Calu3 (cell line): ENCODE results near the gene DIP2A. TPM values are rescaled to one million over a fixed set of nuclear protein-coding genes. Genes with fewer than 3 reads are reported as not detected.

Experiments
- BruUV-seq: library from RNA; stranded (reverse); fragments of 400-500 nt; replicated peaks from 2 replicates; lab custom pipeline; 2021; lab: Mats Ljungman, UMichigan
- CTCF ChIA-PET: fragments of 300-600 bp; sonication (Branson Sonifier 250); formaldehyde crosslinking; loops from one replicate; lab custom pipeline; 2022; ENCODE audit warnings: antibody characterized with exemption; lab: Charles Lee
- DNase-seq: peaks from one replicate; pipeline ENCODE4 v3.0.0; 2022
- H3K27ac Mint-ChIP-seq: one replicate; pipeline ENCODE4 v1.8.0; 2022; ENCODE audit warnings: mixed read lengths; ENCODE audit not compliant: unreplicated experiment
- H3K27me3 Mint-ChIP-seq: one replicate; pipeline ENCODE4 v1.8.0; 2022; ENCODE audit warnings: mixed read lengths; ENCODE audit not compliant: unreplicated experiment
- H3K36me3 Mint-ChIP-seq: one replicate; pipeline ENCODE4 v1.8.0; 2022; ENCODE audit warnings: mild to moderate bottlenecking, moderate library complexity, mixed read lengths; ENCODE audit not compliant: insufficient read depth, unreplicated experiment
- H3K4me1 Mint-ChIP-seq: one replicate; pipeline ENCODE4 v1.8.0; 2022; ENCODE audit warnings: mild to moderate bottlenecking, low read depth, mixed read lengths; ENCODE audit not compliant: unreplicated experiment
- H3K4me3 Mint-ChIP-seq: one replicate; pipeline ENCODE4 v1.8.0; 2022; ENCODE audit warnings: mild to moderate bottlenecking, low read depth, moderate library complexity, mixed read lengths; ENCODE audit not compliant: unreplicated experiment
- H3K9me3 Mint-ChIP-seq: one replicate; pipeline ENCODE4 v1.8.0; 2022; ENCODE audit warnings: low read depth, mixed read lengths; ENCODE audit not compliant: unreplicated experiment
- CTCF ChIP-seq: fragments of 200-600 bp; IDR thresholded peaks from one replicate; pipeline ENCODE4 v1.8.0; 2022; ENCODE audit warnings: antibody characterized with exemption; ENCODE audit not compliant: unreplicated experiment
- intact Hi-C: fragments of 100-400 bp; cut with micrococcal nuclease; formaldehyde crosslinking; loops from one replicate; pipeline ENCODE4 v1.10.0; 2022; ENCODE audit not compliant: unreplicated experiment
- total RNA-seq: library from RNA; stranded (reverse); gene quantifications from 2 replicates; pipeline ENCODE4 v1.2.3, GENCODE V29; 2022

The DIP2A gene
- total RNA-seq, 1 experiment from 2014 or later, result 29.3 TPM

GRCh38 chr21:46542588-46543124, 84.0 kb downstream of the DIP2A start:
- Mint-ChIP-seq H3K27me3 (no peaks in the 10 kb centered on the region), H3K9me3 (no peaks in the 10 kb centered on the region), H3K4me3 (no peak overlapping the region), H3K36me3 (peaks cover 14% of the 10 kb centered on the region), H3K27ac (no peak overlapping the region), H3K4me1 (no peaks in the 10 kb centered on the region)
- TF ChIP-seq CTCF, result no peak
- CTCF ChIA-PET, result no interaction called here
- no TSS peak for BruUV-seq
- intact Hi-C loops, result no loop called here
- no peak for DNase-seq

- Mint-ChIP-seq H3K36me3 (peaks cover 10% of the 10 kb centered on the region), H3K27ac (no peak overlapping the region), H3K4me1 (no peaks in the 10 kb centered on the region), H3K9me3 (no peaks in the 10 kb centered on the region), H3K27me3 (no peaks in the 10 kb centered on the region), H3K4me3 (no peak overlapping the region)
- intact Hi-C loops, result no loop called here
- BruUV-seq, result no TSS peak
- TF ChIP-seq CTCF, result no peak
- DNase-seq, result no peak
- CTCF ChIA-PET, result no interaction called here
Observed at GRCh38 chr21:46543306-46543705, 84.6 kb downstream of the DIP2A start.

- CTCF ChIA-PET, result no interaction called here
- Mint-ChIP-seq H3K4me3 (no peak overlapping the region), H3K9me3 (no peaks in the 10 kb centered on the region), H3K4me1 (no peaks in the 10 kb centered on the region), H3K27ac (no peak overlapping the region), H3K36me3 (peaks cover 10% of the 10 kb centered on the region), H3K27me3 (no peaks in the 10 kb centered on the region)
- intact Hi-C loops, result no loop called here
- no peak for TF ChIP-seq CTCF
- DNase-seq, result no peak
- no TSS peak for BruUV-seq
Observed at GRCh38 chr21:46544003-46544402, 85.3 kb downstream of the DIP2A start.

GRCh38 chr21:46544824-46545223, 86.1 kb downstream of the DIP2A start:
- DNase-seq, result no peak
- Mint-ChIP-seq H3K4me1 (no peaks in the 10 kb centered on the region), H3K4me3 (no peak overlapping the region), H3K27ac (no peak overlapping the region), H3K9me3 (no peaks in the 10 kb centered on the region), H3K27me3 (no peaks in the 10 kb centered on the region), H3K36me3 (peaks cover 5% of the 10 kb centered on the region)
- TF ChIP-seq CTCF, result no peak
- BruUV-seq, result no TSS peak
- intact Hi-C loops, result no loop called here
- CTCF ChIA-PET, result no interaction called here
